CD4-positive, alpha-beta T cell treated with Interleukin-15 for 1 hour (primary cell): Measurements from ENCODE around the gene SPOP.
A peak's percentile ranks its signal among the peaks of the same experiment; 100 is the strongest.
"Not testable (repeated sequence)": the region's sequence is repeated elsewhere in the genome, so short reads cannot be mapped to it uniquely, and the experiment has no call there.

Source experiments
- DNase-seq: peaks from one replicate; pipeline ENCODE4 v3.0.0-alpha.2; 2020

SPOP gene

GRCh38 chr17:49677933-49678847 lies at the start of gene SPOP:
Gene SPOP, minus strand, starts transcription at chr17:49678097. Its CDS starts 55,287 bp downstream, at chr17:49622810.
- DNase-seq, result peak; percentile 100

GRCh38 chr17:49727380-49727779 lies 49.5 kb upstream of the SPOP start:
- DNase-seq, result no peak

DNA sequence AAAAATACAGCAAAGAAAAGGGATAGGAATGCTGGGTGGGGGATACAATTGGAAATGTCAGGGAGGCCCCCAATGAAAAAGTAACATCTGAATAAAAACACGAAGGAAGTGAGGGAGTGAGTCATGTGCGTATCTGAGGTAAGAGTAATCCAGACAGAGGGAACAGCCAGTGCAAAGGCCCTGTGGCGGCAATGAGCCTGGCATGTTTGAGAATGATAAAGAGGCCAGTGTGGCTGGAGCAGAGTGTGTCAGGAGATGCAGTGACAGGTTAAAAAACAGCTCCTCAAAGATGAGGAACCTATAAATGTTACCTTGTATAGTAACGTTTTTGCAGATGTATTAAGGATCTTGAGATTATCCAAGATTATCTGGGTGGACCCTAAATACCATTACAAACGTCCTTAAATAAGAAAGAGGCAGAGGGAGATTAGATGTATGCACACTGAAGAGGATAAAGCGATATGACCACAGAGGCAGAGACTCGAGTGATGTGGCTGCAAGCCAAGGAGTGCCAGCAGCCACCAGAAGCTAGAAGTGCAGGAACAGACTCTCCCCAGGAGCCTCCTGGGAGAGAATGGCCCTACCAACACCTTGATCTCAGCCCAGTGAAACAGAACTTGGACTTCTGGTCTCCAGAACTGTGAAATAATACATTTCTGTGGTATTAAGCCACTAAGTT lies 47.7 kb upstream of the SPOP start:
- DNase-seq, result no peak

DNA sequence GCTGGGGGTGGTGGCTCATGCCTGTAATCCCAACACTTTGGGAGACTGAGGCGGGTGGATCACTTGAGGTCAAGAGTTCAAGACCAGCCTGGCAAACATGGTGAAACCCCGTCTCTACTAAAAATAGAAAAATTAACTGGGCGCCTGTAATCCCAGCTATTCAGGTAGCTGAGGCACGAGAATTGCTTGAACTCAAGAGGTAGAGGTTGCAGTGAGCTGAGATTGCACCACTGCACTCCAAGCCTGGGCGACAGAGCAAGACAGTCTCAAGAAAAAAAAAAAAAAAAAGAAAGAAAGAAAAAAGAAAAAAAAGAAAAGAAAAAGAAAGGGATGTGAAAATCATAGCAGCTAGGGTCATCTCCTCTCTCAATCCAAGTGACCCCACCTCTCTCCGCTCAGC lies 46.7 kb upstream of the SPOP start:
- DNase-seq, result not testable (repeated sequence)

DNA sequence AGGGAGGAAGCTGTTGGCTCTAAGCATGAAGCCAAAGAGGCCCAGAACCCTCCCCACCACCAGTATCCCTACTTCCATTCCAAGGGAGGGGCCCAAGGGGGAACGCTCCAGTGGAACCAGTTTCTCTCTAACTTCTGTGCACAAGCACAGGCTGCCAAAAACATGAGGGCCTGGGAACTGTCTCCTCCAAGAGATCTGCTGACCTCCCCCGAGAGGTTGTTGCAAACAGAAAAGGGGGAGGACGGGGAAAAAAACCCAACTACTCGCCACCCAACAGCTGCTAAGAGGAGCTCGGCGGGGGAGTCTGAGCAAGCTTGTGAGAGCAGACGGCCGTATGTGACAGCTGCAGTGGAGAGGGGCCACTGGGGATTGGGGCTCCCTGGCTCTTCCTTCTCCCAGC lies 45.5 kb upstream of the SPOP start:
- DNase-seq, result no peak

DNA sequence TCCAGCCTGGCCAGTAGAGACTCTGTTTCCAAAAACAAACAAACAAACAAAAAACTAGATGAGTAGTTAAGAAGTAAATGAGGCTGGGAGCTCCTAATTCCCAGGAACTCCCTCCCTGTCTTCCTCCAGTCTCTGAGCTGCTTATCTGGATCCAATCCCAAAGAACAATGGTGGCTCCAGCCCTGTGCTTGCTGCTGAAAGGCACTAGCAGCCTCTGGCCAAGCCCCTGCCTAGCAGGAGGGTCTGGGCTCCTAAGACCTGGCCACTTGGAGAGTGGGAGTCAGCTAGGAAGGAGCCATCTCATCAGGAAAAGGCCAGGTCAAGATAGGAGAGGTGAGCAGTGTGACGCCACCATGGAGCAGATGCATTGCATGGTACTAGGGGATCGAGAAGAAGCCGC lies 44.2 kb upstream of the SPOP start:
- DNase-seq, result no peak

DNA sequence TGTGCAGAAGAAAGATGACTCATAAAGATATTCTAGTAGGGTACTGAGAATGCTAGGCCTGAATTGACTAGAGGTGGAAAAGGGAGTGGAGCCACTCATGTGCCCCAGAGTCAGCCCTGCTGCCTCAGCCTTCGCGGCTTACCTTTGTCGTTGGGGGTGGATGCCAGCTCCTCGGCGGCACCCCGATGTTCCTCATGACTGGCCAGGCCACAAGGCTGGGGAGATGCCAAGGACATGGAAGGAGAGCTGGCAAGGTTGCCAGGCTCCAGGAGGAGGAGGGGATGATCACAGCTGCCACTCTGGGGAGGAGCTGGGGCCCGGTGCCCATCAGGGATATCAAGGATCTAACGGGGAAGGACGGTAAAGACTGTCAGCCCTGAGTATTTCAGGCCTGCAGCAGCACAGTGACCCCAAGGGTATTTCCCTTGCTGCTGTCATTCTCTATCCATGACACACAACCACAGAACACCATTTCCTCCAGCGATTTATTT lies 39.5 kb upstream of the SPOP start:
- no peak for DNase-seq

DNA sequence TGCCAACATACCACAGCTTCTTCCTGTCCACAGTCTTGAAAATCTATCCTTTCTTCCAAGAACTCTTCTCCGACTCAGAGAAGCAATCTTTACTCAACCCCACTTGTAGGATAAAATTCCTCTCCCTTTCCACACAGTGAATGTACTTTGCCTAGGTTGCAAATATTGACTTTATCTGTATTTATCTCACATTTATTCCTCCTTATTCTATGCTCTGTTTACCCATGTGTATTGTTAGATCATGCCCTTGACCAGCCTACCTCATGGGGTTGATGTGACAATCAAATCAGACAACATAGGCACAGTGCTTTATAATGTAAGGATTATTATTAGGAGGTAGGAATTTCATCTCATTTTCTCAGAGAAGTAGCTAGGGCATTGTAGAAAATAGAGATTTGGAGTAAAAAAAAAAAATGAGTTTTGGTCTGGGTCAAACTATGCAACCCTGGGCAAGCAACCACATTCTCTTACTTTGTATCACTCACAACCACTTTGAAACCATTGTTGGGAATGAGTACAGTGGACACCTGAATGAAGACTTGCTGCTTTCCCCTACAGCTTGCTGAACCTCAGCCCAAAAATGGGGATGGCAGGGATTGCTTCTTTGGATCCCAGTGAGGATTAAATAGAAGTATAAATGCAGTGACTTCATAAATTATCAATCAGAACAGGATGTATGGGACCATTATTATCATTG lies 38.9 kb upstream of the SPOP start:
- no peak for DNase-seq

GRCh38 chr17:49715717-49716279 lies 37.9 kb upstream of the SPOP start:
- DNase-seq, result peak; percentile 69

DNA sequence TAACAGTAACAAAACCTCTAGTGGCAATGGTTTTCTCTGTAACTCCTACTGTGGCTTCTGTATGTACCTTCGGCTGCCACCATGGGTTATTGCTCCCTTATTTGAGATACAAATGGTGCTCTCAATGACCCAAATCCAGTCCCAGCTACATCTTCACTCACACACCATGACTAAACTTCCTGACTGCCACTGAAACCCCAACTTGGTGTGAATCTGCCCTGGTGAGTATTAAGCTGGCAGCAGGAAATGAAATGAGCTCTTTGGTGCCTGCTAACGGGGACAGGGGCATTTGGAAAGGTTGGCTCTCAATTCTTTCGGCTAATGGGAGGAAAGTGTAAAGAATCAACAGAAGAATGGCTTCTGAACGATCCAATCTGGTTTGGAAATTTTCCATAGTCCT lies 37.3 kb upstream of the SPOP start:
- DNase-seq, result peak; percentile 50

DNA sequence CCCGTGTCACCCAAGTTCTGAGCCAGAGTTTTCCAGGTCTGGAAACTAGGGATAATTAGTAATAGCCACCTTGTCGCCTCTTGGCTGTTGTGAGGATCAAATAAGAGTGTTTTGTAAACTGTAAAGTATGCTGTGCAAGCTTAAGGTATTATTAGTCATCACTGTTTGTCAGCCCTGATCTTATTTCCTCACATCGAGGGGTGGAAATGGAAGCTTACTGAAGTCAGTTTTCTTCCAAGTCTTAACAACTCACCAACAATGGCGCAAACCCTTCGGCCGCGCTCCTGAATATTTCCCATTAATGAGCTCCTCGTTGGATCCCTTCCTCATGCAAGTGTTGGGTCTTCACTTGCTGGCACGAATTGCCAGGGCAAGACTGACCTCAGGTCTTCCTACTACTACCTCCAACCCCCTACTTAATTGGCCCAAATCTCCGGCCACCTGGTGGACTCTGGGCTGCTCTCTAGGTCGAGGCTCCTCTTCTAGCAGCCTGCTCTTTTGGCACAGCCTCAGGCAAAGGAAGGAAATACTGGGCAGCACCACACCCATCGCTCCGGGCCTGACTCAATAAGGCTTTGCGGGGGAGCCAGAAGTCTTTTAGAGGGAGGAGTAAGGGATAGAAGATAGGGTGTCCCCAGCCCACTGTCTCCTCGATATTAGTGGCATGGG lies 30.8 kb upstream of the SPOP start:
- DNase-seq, result no peak

GRCh38 chr17:49707608-49708514 lies 30.0 kb upstream of the SPOP start, which contains the start of gene SLC35B1:
Gene SLC35B1, minus strand, starts transcription at chr17:49707964. Its CDS starts 131 bp downstream, at chr17:49707833.
- peak; percentile 99 for DNase-seq

GRCh38 chr17:49707246-49707607 lies 29.3 kb upstream of the SPOP start:
- DNase-seq, result no peak

DNA sequence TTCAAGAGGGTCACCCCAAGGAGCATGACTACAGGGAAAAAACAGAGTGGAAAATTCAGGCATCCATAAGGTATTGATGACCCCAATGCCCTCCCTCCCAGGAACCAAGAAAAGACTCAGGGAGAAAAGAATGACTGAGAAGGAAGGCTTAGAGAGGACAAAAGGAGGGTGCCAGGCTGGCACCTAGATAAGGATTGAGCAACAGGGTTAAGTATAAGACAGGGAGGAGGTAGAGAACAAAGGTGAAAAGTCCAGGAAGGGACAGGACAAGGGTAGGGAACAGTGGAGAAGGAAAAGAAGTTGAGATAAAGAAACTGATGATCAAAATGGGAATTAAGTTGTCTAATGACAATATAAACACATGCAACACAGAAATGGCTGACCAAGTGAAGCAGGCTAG lies 27.4 kb upstream of the SPOP start:
- DNase-seq, result no peak

DNA sequence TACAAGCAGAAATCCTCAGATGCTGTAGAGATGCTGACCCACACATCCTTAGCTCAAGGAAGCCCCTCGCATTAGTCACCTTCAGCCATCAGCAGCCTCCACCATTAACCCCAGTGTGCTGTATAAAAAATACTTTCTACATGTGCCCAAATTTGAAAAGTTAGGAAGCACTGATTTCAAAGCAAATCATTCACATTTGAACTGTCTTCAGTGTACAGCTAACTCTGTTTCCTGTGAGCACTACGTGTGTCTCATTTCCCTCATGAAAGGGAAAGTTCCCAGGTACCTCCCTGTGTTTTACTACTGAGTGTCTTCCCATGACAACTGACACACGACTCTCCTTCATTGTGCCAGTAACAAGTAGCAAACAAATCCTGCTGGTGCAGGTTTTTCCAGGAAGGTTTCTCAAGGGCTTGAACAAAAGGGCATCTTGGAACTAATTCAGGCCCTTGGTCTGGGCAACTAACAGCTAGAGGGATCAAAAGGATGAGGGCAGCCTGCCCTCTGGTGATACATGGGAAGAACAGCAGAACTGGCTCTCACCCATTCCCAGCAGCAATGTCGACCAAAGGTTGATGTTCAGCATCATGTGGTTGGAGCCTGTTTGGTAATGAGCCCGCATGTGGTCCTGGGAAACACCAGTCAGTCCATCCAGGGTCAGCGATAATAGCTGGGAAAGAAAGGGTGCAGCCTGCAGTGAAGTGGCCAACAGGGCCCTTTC lies 25.8 kb upstream of the SPOP start:
- no peak for DNase-seq

- DNase-seq, result no peak
Measured at GRCh38 chr17:49700960-49701359, 23.1 kb upstream of the SPOP start.

DNA sequence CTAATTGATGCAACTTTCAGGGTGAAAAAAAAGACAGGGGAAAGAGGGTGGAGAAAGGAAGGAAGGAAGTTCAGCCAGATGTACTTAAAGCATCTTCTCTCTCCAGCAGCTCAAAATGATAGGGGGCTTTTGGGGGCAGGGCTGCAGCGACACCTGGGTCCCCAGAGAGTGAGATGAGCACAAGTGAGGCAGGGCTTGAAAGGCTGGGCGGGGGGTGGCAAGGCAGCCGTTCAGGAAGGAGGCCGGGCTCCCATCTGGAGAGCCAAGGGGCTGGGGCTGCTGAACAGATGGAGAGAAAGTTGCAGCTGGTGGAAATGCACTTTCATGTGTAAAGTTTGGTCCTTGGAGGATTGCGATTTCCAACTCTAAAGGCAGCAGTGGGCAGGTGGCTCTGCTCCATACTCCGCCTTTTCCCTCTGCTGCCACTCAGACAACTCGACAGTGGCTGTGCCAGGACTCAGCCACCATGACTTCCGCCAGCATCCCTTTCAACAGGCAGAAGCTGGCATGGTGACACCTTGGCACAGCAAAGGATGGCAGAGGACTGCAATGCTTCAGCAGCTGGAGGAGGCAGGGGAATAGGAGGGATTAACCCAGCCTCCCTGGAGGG lies 22.2 kb upstream of the SPOP start:
- no peak for DNase-seq

- no peak for DNase-seq
Measured at GRCh38 chr17:49698005-49698404, 20.1 kb upstream of the SPOP start.

- DNase-seq, result peak; percentile 77
Measured at GRCh38 chr17:49696233-49696761, 18.4 kb upstream of the SPOP start.

DNA sequence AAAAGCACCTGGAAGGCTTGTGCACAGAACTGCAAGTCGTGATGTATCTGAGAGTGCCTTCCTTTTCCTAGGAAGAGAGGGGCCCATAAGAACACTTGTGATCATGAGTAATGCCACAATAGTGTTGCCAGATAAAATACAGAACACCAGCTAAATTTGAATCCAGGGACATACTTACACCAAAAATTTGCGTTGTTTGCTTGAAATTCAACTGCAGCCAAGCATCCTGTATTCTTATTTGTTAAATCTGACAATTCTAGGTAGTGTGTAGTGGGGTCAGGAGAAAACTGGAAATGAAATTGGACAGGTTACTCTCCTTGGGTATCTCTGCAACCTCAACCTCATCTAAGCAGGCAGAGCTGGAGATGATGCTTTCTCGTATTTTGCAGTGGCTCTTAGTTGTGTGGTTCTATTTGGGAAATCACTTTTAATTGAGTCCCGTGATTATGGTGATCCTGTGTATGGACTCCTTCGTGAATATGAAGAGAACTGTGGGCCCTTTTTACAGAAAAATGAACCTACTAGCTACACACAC lies 17.9 kb upstream of the SPOP start:
- no peak for DNase-seq
